Cardiac septum (tissue), 1 donor: Measurements from ENCODE around the gene PXDC1. TPM values are rescaled to one million over a fixed set of nuclear protein-coding genes. Genes with fewer than 3 reads are reported as not detected.
"Not testable (repeated sequence)": the region's sequence is repeated elsewhere in the genome, so short reads cannot be mapped to it uniquely, and the experiment has no call there.

Experiments used
- DNase-seq: peaks from one replicate; pipeline ENCODE4 v3.0.0-alpha.2; 2020; ENCODE audit warnings: low spot score
- intact Hi-C: fragments of 100-400 bp; cut with DNase I; formaldehyde crosslinking; loops from one replicate; pipeline ENCODE4 v1.14.0; 2022
- total RNA-seq: library from RNA; stranded (reverse); fragmentation: NEBNext Ultra II Directional; extraction: Animal tissue kit (Norgen Biotek cat#: 25700); gene quantifications from one replicate; pipeline ENCODE4 v1.2.1, GENCODE V29; 2021
- donor health status: DM: no; HTN: no; CAD: no.

Gene PXDC1
- total RNA-seq, 1 donor from 2014 or later: 31.7 TPM

DNA sequence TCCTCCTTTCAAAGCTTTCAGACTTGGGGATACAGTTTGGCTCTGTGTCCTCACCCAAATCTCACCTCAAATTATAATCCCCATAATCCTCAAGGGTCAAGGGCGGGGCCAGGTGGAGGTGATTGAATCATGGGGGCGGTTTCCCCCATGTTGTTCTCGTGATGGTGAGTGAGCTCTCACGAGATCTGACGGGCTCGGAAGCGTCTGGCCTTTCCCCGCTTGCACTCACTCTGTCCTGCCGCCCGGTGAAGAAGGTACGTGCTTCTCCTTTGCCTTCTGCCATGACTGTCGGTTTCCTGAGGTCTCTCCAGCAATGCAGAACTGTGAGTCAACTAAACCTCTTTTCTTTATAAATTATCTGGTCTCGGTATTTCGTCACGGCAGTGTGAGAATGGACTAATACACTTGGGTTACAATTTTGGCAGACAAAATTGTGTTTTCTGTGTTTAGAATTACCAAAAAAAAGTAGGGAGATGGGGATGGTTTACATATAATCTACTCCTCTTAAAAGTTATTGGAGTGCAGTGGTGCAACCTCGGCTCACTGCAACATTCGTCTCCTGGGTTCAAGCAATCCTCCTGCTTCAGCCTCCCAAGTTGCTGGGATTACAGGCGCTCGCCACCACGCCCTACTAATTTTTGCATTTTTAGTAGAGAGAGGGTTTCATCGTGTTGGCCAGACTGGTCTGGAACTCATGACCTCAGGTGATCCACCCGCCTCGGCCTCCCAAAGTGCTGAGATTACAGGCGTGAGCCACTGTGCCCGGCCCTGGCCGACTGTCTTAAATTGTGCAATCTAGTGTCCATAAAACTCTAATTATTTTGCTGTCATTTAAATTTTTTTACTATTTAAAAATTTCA is 33.6 kb upstream of the PXDC1 start:
- intact Hi-C loops: no loop called here

DNA sequence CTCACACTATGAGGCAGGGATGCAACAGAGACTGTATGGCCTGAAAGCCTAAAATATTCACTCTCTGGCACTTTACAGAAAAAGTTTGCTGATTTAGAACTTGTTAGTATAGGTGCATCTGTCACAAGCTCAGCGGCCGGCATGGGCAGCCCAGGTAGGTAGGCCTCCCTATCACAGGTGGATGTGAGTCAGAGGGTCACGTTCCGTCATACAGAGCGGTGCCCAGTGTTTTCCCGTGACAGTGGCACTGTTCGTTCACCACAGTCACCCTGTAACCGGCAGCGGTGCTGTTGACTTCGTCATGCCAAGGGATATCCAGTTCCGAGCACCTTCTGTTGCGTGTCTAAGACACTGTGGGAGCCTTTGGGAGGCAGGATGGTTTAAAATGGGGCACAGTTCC is 32.9 kb upstream of the PXDC1 start:
- no peak for DNase-seq
- intact Hi-C loops: no loop called here

More for the DNA sequence above, 33.6 kb upstream of the PXDC1 start:
- no peak for DNase-seq

DNA sequence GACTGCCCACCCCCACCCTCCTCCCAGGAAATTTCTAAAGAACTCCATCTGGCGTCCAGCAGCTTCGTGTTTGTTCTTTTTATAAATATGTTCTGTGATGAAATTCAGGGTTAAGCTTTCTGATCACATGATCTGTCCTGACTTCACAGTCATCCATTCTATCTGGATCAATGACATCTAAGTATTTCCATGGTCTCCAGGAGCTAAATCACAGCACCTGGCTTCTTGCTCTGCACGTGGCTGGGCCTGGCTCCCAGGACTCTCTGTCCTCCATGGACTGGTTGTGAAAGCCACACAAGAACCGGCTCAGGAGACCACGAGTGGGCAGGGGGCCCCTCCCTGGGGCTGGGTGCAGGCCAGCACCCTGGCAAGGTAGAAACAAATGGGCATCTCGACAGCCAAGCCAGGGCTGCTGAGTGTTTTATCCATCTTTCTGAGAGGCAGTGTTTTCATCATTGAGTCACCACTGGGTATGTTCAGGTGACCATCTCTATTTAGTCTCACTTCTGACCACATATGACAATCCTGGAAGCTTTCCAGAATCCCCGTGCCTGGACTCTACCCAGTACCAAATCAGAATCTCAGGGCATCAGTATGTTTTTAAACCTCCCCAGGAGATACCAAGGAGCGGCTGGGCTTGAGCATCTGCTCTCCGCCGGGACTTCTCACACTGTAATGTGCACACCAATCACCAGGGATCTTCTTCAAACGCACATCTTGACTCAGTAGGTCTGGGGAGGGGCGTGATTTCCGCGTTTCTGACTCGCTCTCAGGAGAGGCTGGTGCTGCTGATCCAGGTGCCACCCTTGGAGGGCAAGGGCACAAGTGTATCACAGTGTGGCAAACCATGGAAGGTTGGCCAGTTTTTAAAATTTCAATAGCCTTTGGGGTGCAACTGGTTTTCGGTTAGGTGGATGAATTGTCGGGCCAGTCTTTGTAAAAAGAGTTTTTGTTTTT is 31.6 kb upstream of the PXDC1 start:
- intact Hi-C loops: no loop called here
- no peak for DNase-seq

DNA sequence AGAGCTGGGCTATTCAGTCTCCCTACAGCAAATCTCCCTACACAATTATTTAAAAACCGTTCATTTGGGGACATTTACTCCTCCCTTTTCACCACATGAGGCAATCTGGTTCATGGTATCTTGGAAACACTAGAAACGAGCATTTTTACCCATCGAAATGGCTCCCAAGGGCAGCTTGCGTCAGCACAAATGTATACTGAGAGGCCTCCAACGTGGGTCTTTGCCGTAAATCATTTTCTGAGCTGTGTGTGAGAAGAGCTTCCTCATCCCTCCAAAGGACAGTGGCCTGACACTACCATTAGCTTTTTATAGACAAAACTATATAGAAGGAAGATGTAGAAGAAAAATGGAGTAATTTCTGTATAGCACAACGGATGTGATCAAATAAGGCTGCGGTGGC is 30.0 kb upstream of the PXDC1 start:
- no peak for DNase-seq
- intact Hi-C loops: no loop called here

DNA sequence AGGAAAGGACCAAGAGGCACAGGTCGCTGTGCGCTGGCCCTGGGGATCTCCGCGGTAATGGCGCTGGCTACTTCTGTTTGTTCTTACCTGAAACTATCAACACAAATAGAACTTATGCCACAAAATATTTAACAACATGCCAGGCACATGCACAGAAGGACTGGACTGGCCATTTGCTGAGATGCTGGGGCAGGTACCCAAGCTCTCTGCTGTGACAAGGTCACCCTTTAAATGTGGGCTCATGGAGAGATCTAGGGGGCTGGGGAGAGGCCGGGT is 28.0 kb upstream of the PXDC1 start:
- no peak for DNase-seq
- intact Hi-C loops: no loop called here

DNA sequence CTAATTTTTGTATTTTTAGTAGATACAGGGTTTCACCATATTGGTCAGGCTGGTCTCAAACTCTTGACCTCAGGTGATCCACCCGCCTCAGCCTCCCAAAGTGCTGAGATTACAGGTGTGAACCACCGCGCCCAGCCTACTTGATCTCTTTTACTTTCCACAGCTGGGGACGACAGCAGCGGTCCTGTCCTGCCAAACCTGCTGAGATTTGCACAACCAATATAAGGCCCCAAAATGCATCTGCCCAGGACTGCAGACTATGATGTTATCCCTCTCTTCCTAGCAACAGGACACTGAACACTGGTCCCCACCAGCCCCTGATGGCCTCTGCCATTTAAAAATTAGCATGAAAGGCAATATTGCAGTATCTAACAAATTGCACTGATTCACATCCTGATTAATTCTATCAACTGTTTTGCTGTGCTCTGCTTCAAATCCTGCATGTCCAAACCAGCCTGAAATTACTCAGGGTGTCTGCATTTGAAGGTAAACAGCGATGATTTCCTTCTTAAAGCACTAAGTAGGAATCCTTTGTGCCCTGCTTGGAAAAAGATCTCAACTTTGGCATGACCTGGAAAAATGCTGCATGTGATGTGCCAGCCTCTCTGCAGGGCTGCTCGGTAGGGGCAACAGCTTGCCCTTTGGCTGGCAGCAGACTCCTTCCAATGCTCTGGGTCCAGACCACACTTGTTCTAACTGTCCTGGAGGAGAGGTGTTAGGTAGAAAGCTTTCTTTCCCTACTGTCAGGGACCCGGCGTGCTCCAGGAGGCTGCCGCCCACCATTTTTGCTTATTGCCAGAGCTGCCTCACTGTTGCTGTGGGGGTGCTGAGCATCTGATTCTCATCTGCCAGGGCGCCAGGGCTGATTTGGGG is 27.4 kb upstream of the PXDC1 start:
- intact Hi-C loops: no loop called here
- DNase-seq: no peak

DNA sequence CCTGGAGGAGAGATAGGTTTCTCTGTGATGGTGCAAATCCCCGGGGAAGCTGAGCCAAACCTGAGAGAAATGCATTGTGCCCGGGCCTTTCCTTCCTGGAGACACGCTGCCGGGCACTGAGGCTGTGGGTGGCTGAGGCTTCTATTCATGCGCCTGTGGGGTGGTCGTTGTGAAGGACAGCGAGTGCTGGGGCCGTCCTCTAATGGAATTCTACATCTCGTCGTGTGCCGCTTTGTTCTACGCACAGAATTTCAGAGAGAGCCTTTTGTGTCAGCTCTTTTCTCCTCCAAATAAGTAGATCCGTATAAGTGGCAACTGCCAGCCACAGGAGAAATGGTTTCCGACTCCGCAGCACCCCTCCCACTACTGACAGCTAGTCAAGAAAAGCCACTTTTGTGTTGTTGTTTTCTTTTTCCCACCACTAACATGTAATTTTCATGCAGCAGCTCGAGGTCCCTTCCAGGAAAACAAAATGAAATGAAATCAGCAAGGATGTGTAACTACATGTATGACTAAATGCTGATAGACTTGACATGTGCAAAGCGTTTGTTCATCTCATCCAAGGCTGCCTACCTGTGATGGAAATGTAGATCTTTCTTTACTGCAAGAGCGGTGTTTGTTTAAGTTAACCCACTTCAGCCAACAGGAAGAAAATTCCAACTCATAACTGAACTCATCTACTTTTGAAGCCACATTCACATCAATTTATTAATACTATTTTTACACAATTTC is 26.4 kb upstream of the PXDC1 start:
- DNase-seq: no peak
- intact Hi-C loops: no loop called here

DNA sequence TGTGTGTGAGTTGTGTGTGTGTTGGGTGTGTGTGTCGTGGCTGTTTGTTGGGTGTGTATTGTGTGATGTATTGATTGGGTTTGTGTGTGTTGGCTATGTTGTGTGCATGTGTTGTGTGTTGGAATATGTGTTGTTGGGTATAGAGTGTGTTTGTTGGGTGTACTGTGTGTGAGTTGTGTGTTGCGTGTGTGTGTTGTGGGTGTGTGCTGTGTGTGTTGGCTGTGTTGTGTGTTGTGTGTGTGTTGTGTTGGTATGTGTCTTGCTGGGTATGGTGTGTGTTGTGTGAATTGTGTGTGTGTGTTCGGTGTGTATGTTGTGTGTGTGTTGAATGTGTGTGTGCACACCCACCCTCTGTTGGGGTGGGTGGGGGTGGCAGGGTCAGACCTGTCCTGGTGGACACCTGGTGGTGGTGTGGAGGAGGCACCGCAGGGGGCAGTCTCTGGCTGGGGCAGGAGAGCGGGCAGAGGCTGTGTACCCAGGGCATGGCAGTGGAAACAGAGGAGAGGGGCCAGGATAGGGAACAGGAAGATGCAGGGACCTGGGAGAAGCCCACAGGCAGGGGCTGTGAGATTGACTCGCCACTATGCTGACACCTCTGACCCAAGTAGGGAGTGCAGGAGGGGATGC is 25.5 kb upstream of the PXDC1 start:
- no peak for DNase-seq
- intact Hi-C loops: no loop called here

DNA sequence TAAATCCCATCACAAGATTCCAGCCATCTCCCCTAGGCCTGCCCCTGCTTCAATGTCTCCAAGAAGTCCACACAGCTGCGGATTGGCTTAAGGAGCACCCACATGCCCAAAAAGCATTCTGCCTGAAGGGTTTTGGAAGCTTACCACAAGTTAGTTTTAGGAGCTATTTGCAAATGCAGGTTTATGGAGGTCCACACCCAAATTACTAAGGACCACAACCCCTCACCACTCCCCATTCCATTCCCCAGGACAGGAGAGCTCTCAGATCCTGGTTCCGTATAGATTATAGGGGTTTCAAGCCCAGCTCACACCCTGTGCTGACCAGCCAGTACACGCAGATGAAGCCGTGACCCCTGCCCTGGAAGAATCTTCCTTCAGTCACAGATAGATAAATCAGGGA is 24.3 kb upstream of the PXDC1 start:
- intact Hi-C loops: no loop called here
- DNase-seq: no peak

DNA sequence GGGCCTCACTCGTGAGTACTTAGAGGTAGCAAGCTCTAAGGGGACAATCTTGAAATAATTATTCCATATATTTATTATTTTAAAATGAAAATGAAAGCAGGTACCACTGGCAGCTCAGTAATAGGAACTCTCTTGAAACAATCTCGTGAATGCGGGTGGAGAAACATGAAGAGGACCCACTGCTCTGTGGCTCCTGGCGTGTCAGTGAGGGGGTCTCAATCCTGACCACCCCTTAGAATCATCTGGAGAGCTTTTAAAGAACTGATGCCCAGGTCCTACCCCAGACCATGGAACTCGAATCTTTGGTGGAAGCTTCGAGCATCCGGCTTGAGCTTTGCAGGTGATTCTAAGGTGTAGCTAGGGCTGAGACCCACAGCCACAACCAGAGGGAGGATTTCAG is 23.9 kb upstream of the PXDC1 start:
- no peak for DNase-seq
- intact Hi-C loops: no loop called here

DNA sequence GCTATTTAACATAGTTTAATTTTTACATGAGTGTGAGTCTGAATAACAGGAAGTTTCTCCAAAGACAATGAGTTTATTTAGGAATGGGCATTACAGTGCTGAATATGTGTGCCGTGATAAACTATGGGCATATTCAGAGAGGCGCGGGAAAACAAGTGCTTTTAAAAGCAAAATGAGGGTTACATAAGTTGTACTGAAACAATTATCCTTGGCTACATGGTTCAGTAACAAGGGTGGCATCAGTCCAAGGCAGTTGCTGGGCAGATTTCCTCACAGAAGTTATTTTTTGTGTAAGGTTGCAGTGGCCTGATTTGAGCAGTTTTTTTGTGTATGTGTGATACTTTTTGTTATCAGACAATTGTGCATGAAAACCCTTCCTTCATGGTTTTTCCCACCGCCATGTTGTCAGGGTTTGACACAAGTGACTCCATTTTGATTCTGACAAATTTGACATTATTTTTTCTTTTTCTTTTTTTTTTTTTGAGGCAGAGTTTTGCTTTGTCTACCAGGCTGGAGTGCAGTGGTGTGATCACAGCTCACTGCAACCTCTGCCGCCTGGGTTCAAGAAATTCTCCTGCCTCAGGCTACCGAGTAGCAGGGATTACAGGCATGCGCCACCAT is 22.3 kb upstream of the PXDC1 start:
- intact Hi-C loops: no loop called here
- no peak for DNase-seq

DNA sequence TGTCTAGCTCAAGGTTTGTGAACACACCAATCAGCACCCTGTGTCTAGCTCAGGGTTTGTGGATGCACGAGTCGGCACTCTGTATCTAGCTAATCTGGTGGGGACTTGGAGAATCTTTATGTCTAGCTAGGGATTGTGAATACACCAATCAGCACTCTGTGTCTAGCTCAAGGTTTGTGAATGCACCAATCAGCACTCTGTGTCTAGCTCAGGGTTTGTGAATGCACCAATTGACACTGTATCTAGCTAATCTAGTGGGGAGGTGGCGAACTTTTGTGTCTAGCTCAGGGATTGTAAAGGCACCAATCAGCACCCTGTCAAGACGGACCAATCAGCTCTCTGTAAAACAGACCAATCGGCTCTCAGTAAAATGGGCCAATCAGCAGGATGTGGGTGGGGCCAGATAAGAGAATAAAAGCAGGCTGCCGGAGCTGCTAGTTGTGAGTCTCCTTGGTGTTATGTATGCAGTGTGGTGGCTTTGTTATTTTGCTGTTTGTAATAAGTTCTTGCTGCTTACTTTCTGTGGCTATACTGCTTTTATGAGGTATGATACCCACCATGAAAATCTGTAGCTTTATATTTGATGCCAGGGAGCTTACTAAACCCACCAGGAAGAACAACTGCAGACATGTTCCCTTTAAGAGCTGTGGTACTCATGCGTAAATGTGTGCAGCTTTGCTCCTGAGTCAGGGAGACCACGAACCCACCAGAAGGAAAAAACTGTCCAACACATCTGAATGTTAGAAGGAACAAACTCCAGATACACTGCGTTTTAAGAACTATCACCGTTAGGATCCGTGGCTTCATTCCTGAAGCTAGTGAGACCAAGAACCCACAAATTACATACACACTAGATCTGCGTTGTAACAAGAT is 20.9 kb upstream of the PXDC1 start:
- DNase-seq, intact Hi-C loops: not testable (repeated sequence)

DNA sequence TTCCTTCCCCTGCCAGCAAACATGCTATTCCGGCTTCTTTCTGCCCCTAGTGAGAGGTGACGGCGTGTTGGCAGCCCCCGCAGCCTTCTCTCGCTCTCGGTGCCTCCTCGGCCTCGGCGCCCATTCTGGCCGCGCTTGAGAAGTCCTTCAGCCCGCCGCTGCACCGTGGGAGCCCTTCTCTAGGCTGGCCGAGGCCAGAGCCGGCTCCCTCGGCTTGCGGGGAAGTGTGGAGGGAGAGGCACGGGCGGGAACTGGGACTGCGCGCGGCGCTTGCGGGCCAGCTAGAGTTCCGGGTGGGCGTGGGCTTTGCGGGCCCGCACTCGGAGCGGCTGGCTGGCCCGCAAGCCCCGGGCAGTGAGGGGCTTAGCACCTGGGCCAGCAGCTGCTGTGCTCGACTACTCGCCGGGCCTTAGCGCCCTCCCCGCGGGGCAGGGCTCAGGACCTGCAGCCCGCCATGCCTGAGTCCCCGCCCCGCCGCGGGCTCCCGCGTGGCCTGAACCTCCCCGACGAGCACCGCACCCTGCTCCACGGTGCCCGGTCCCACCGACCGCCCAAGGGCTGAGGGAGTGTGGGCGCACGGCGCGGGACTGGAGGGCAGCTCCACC is 20.0 kb upstream of the PXDC1 start:
- DNase-seq: no peak
- intact Hi-C loops: no loop called here

DNA sequence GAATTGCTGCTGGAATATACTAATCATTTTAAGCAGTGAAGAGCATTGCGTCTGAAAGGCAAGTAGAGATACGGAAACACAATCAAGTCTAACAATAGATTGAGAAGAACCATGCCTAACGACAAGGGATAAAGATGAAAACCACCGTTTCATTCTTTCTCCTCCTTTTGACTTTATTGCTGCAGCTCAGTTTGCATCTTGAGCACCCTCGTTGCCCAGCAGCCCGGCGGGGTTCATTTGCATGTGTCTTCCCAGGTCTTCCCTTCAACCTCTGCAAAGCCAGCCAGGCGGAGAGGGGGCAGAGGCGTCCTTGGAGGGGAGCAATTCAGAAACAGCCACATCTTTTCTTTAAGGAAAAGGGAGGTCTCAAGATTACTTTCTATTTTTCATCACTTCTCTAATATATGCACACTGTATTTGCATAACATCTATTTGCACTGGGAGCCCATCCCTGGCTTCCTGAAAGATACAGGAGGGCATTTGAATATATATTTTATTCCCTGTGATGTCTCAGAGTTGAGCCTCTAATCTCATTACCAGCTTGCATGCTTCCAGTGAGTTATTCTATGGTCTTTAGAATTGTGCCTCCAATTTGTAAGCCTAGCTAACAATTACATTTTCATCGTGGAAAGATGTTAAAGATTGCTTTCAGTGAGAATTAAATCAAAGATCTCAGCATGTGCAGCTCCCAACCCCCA is 18.7 kb upstream of the PXDC1 start:
- intact Hi-C loops: no loop called here
- no peak for DNase-seq

DNA sequence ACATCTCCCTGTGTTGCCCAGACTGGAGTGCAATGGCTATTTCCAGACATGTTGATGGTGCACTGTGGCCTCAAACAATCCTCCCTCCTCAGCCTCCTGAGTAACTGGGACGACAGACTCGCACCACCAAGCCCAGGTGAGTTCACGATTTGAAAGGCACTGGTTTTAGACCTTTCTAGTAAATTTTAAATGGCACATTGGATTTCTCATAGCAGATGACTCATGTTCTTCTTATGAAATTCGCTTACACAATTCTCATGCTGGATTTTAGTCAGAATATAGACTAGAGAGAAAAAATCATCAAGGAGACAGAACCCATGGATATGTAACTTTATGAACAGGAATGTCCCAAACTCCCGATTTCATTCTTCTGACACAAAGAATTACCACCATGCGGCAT is 18.1 kb upstream of the PXDC1 start:
- intact Hi-C loops: no loop called here
- no peak for DNase-seq

DNA sequence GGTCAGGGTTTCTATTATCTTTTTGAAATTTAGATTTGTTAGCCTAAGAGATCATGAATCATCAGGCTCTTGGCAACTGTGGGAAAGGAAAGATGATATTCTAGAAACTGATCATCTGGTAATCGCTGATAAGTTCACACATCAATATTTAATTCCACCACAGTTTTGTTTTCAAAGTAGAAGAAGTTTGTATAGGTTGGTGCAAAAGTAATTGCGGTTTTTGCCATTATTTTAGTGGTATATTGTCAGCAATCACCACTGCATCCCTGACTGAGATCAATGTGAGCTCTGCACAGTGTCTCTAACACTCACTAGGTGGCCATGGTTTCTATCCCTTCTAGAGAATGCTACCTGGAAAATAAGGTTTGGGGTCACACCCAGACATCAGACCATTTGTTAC is 17.0 kb upstream of the PXDC1 start:
- DNase-seq: no peak
- intact Hi-C loops: no loop called here

DNA sequence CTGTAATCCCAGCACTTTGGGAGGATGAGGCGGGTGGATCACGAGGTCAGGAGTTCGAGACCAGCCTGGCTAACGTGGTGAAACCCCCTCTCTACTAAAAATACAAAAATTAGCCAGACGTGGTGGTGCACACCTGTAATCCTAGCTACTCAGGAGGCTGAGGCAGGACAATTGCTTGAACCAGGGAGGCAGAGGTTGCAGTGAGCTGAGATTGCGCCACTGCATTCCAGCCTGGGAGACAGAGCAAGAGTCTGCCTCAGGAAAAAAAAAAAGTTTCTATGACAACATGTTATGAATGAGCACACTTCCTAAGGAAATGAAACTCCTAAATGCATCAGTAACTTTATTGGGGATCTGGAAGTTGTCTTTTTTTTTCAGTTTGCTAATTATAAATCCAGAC is 16.0 kb upstream of the PXDC1 start:
- DNase-seq, intact Hi-C loops: not testable (repeated sequence)
